Activated naive CD8-positive, alpha-beta T cell treated with anti-CD3 and anti-CD28 coated beads, Interleukin-2, amount 50 U/mL, for 16 hours (primary cell): ENCODE results near the gene WNT9A.
"Not testable (repeated sequence)": the region's sequence is repeated elsewhere in the genome, so short reads cannot be mapped to it uniquely, and the experiment has no call there.

ENCODE experiments used
- DNase-seq: peaks from one replicate; pipeline ENCODE4 v3.0.0-alpha.2; 2020; ENCODE audit warnings: low read depth, low spot score

WNT9A gene

GRCh38 chr1:227910511-227911153 is 37.1 kb downstream of the WNT9A start:
- no peak for DNase-seq

- not testable (repeated sequence) for DNase-seq
These were observed 37.8 kb downstream of the WNT9A start for GRCh38 chr1:227909923-227910328.

DNA sequence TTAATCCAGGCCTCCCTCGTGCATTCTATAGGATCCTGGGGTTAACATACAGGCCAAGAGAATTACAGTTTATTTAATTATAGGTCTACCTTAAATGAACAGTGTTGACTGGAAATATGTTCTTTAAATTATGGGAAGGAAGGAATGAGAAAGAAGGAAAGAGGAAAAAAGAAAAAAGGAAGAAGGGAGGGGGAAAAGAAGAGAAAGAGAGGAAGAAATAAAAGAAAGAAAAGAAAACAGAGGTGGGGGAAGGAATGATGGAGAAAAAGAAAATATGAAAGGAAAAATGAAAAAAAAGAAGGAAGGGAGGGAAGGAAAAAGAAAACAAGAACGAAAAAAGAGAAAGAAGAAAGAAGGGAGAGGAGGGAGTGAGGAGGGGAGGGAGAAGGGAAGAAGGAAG is 38.5 kb downstream of the WNT9A start:
- DNase-seq: no peak

- no peak for DNase-seq
These were observed 39.4 kb downstream of the WNT9A start for GRCh38 chr1:227908359-227908758.

DNA sequence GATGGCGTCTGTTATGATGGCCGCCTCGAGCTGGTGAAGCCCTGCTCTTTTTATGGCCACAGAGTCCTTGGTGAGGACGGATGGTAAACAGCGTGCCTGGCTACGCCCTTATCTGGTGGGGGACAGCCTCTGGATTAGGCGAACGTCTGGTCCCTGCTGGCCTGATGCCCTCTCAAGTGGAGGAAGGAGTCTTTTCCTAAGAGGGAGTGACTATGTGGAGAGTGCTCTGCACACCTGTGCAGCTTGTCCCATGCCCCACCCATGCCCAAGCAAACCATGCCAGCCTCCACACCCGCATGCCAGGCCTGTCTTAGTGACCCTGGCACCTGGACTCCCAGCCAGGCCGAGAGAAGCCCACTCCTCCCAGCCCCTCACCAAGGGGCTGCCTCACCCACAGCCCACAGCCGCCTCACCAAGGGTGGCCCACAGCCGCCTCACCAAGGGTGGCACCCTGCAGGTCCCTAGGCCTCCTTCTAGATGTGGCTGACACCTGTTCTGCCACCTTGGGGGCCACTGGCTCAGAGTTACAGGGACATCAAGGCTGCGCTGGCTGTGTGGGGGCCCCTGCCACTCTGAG is 40.2 kb downstream of the WNT9A start:
- DNase-seq: no peak

GRCh38 chr1:227906550-227907071 is 41.1 kb downstream of the WNT9A start:
- no peak for DNase-seq

- DNase-seq: no peak
These were observed 41.9 kb downstream of the WNT9A start for GRCh38 chr1:227905573-227906487.

DNA sequence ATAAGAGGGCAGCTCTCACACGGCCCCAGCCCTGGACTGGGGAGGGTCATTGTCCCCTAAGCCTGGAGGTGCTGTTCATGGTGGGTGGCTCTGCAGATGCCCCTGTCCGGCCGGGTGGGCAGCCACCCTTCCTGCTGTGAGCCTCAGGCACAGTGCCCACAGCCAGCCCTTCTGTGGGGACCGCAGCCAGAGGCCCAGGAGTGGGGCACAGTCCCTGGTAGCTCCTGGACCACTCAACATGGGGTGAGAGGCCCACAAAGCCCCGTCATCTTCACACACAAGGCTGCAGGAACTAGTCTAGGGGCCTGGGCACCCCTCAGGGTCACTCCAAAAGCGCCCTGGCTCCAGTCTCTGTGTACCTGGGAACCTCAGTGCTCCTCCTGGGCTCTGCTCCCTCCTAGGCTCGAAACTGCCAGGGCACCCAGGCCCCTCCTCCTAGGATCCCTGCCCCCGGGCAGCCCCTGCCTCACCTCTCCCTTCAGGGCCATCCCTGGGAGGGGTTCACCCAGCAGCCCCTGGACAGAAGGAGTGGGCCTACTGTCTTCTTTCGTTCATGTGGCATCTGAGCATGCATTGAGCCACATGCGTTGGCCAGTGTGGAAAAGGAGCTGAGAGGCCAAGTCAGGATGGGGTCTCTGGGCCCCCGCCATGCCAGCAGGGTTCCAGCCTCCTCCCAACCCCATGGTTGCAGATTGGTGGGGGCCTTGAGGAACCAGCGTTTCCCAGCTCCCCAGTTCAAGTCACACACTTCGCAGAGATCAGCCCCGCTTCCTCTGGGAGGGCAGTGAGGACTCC is 43.0 kb downstream of the WNT9A start:
- no peak for DNase-seq

DNA sequence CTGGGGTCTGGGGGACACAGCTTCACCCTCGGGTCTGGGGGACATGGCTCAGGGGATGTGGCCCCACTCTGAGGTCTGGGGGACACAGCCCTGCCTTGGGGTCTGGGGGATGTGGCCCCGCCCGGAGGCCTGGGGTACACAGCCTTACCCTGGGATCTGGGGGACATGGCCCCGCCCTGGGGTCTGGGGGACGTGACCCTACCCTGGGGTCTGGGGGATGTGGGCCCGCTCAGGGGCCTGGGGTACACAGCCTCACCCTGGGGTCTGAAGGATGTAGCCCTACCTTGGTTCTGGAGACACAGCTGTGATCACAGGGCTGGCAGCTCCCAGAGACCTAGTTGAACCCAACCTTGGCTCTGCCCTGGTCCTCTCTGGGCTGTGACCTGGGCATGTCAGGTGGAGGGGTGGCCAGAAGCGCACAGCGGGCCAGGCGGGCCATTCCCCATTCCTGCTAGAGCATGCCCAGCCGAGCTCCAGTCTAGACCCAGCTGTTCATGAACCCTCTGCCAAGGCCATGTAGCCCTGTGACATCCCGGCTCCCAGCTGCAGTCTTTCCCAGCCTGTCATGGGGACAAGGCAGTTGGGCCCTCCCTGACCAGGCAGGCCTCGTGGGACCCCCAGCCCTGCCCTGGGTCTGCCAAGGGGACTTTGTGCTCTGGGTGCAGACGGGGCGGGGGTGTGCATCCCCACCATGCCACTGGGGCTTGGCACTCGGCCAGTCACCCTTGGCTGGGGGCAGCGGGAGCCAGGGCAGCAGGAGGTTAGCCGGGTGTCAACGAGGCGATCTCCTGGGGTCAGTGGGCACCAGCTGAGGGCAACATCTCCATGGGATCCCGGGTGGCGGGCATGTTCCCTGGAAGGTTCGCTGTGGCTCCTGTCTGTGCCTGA is 43.9 kb downstream of the WNT9A start:
- no peak for DNase-seq

DNA sequence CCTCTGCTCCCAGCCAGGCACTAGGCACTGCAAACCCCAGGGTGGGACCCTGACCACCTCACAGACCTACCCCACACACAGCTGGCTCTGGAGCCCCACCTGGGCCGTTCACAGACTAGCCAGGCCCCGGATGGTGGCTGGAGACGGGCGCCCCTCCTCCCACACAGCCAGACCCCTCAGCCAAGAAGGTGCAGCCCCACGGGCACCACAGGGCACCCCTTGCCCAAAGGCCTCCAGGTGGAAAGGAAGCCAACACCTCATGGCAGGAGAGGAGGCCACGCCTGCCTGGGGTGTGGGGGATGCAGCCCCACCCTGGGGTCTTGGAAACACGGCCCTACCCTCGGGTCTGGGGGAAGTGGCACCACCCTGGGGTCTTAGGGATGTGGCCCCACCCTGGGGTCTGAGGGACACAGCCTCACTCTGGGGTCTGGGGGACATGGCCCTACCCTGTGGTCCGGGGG is 44.6 kb downstream of the WNT9A start:
- DNase-seq: no peak

GRCh38 chr1:227902641-227902990 is 45.1 kb downstream of the WNT9A start:
- no peak for DNase-seq

- no peak for DNase-seq
These were observed 45.7 kb downstream of the WNT9A start for GRCh38 chr1:227901906-227902640.

DNA sequence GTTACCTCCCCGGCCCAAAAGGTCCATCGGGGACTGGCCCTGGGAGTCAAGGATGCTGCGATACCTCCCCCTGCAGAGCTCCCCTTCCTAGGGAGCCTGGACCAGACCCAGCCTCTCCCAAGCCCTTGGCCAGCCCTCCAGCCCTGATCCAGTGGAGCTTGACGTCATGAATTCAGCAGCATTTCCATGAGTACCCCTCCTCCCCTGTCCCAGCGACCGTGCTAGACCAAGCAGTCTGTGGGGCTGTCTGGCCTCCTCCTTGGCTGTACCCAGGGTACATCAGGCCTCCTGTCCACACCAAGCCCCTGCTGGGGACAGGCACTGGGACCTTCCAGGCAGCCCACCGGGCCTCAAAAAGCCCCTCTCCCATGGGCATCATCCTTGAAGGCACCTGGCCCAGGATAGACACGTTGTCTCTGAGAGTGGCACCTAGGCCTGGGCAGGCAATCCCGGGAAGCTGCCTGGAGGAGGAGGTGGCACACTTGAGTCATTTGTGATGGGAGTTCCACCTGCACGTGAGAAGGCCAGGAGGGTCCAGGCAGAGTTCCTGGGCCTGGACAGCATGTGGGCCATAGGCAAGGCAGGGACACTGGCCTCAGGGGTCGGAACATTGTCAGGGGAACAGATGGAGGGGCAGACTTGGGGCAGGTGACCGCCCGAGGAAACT is 46.4 kb downstream of the WNT9A start:
- no peak for DNase-seq

- DNase-seq: no peak
These were observed 47.1 kb downstream of the WNT9A start for GRCh38 chr1:227900571-227901051.

GRCh38 chr1:227899820-227900449 is 47.8 kb downstream of the WNT9A start:
- DNase-seq: no peak

- no peak for DNase-seq
These were observed 48.5 kb downstream of the WNT9A start for GRCh38 chr1:227899141-227899819.

GRCh38 chr1:227898502-227899140 is 49.1 kb downstream of the WNT9A start:
- DNase-seq: no peak
